Myocyte (in vitro differentiated cells): ENCODE data around the gene SOX11. TPM values are rescaled to one million over a fixed set of nuclear protein-coding genes. Genes with fewer than 3 reads are reported as not detected.
A peak's percentile ranks its signal among the peaks of the same experiment; 100 is the strongest.
"Not testable (repeated sequence)": the region's sequence is repeated elsewhere in the genome, so short reads cannot be mapped to it uniquely, and the experiment has no call there.

ENCODE experiments used
- DNase-seq: peaks from one replicate; pipeline ENCODE4 v3.0.0-alpha.2; 2012; ENCODE audit warnings: low read depth
- polyA plus RNA-seq: library from polyadenylated mRNA; unstranded; fragments of >200 nt; gene quantifications from one replicate; pipeline ENCODE4 v1.2.1, GENCODE V29; 2012; ENCODE audit warnings: missing spikeins
- total RNA-seq: library from RNA; depleted of rRNA; stranded (reverse); fragments of >200 nt; gene quantifications from 2 replicates; pipeline ENCODE4 v1.2.3, GENCODE V29; 2014

The SOX11 gene
- total RNA-seq, result 23.0 and 24.0 TPM in 2 replicates
- 15.0 TPM for polyA plus RNA-seq

DNA sequence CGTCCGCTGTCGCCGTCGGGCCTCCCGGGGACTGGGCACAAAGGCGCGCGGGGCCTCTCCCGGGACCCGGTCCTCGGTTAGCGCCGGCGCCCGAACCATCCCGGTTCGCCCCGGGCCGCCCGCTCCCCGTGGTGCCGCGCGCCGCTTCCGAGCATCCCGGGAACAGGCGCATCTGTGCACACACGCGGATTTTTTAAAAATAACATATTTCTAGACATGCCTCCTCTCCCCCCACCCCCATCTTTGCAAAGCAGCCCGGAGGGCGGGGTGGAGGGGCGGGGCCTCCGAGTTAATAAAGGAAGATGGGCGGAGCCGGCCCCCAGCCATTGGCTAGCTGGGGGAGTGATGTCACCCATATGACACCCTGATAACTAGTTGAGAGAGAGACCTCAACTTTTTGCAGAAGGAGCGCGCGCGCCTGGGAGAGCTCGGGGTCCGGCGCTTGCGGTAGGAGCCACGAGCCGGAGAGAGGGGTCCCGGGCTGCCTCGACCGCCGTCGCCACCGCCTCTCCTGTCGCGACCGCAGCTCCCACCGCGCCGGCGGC lies at the start of gene SOX11:
SOX11 (plus strand) TSS at position 400 of the 545 bp plus-strand sequence. CDS start 338 bp downstream, outside the sequence.
- peak; percentile 97 for DNase-seq

DNA sequence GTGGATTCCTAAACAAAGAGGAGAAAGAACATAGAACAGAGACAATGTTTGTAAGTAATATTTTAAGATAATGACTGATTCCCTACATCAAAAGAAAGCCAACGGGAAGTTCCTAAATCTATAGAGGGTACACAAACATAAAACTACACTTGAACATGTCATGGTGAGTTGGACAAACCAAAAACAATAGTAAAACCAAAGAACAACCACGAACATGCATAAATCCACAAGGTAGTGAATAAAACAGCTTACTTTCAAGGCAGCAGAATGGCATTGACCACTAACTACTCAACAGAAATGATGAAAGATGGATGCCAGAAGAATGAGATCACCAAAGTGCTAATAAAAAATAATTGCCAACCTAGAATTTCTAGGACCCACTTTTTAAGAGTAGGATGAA lies 39.5 kb upstream of the SOX11 start:
- DNase-seq, result not testable (repeated sequence)

- not testable (repeated sequence) for DNase-seq
Measured at GRCh38 chr2:5653756-5654155, 38.4 kb upstream of the SOX11 start.

DNA sequence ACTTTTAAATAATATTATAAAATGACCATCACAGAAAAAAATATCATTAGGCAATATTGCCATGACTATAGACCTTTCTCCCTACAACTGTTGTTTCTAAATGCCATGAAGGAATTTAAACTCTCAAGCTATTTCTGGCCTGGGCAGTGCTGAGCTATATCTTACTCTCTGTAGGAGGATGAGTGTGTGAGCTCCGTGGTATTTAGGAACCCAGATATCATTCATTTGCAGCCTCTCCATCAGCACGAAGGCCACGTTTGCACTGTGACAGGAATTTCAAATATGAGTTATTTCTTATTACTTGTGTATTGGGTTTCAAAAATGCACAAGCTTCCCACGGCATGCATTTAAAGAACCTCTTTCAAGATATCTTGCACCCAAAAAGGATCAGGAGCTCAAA lies 35.0 kb upstream of the SOX11 start:
- peak; percentile 44 for DNase-seq

DNA sequence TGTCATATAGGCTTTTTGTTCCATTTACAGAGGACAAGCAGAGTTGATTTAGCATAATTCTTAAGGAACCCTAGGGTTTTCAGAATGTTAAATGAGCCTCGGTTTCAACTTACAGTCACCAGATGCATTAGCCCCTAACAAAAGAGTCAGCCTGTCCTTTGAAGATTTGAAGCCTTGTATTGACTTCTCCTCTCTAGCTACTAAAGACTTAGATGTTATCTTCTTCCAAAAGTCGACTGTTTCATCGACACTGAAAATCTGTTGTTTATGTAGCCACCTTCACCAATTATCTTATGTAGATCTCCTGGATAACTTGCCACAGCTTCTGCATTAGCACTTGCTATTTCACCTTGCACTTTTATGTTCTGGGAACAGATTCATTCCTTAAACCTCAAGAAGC lies 31.6 kb upstream of the SOX11 start:
- DNase-seq, result no peak

GRCh38 chr2:5661362-5661761 lies 30.8 kb upstream of the SOX11 start:
- DNase-seq, result no peak

- DNase-seq, result no peak
Measured at GRCh38 chr2:5664278-5664681, 27.9 kb upstream of the SOX11 start.

- no peak for DNase-seq
Measured at GRCh38 chr2:5665066-5665465, 27.1 kb upstream of the SOX11 start.

DNA sequence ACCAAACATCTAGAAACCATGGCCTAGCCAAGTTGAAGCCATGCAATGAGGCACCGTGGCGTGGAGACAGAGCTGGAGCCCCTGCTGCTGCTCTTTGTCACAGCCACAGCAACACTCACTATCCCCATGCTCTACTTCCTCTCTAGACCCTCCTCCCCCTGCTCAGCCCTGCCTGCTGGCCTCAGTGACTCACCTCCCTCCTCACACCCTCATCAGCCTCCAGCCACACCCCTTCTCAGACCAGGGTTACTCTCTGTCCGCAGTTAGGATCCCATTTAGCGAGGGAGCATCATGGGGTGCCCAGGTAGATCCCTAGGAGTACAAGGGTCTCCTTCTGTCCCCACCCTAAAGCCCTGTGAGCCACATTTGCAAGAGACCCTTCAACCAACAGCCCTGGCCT lies 25.4 kb upstream of the SOX11 start:
- no peak for DNase-seq

DNA sequence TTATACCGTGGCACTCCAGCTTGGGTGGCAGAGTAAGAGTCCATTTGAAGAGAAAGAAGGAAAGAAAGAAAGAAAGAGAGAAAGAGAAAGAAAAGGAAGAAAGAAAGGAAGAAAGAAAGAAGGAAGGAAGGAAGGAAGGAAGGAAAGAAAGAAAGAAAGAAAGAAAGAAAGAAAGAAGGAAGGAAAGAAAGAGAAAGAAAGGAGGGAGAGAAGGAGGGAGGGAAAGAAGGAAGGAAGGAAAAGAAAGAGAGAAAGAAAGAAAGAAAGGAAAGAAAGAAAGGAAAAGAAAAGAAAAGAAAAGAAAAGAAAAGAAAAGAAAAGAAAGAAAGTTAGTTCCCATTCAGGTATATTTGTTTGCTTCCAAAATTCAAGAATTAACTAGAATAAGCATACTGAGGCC lies 24.5 kb upstream of the SOX11 start:
- DNase-seq, result not testable (repeated sequence)

GRCh38 chr2:5668682-5669250 lies 23.4 kb upstream of the SOX11 start:
- peak; percentile 73 for DNase-seq

DNA sequence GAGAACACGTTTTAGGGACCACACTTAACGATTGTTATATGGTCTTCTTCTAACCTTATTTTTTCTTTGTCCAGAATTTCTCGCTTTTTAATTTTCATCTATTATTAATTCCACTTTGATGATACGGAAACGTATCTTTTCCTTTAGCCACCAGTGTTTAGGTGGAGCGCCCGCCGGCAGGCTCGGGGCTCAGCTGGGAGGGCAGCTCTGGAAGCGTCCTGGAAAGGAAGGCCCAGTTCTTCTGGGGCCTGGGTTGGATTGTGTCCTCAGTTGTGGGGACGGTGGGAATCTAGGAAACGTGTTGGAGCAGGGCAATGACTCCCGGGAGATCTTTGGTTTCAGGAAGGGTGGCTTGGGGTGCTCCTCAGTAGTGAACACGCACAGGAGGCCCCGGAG lies 19.4 kb upstream of the SOX11 start:
- DNase-seq, result no peak

DNA sequence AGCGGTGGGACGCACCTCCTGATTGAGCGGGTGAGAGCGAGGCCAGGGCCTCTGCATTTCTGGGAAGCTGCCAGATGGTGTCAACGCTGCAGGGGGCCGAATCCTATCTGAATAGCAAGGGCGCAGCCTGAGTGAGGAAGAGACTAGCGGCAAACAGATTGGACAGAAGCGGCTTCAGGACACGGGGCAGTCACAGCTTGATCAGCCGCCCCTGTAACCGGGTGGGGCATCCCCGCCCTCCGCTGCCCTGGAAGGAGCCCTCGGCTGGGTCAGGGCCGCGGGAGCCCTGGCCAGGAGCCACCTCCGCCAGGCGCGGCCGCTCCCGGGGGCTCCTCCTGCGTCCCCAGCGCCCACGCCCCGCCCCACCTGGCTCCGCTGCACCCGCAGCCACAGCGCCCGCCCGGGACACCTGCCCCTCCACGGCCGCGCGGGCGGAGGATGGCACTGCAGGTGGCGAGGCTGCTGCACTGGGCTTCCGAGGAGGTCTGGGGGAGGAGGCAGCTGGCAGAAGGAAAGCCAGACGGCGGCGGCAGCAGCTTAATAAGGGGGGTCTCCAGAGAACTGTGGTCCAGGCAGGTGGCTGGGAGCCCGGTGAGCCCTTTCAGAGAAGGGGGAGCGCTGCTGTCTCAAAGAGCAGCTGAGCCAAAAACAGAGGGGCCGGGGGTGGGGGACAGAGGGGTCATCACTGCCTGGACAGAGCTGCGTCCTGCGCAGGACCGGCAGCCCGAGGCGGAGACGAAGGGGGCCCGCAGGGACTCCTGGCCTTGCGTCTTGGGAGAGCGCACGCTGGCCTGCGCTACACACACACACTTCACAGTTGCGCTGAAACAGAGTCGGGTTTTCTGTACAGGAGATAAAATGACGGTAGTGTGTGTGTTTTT lies 18.8 kb upstream of the SOX11 start:
- DNase-seq, result no peak

DNA sequence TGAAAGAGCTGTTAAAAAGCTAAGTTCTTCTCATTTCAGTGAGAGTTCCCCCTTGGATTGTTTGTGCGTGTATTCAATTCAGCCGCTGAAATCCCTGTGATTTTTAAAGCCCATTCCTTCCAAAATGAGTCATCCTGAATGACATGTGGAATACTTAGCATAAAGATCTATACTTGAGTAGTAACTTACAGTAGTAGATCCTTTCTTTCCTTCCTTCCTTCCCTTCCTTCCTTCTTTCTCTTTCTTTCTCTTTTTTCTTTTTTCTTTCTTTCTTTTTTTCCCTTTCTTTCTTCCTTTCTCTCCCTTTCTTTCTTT lies 18.2 kb upstream of the SOX11 start:
- DNase-seq, result no peak

GRCh38 chr2:5677133-5677532 lies 15.1 kb upstream of the SOX11 start:
- peak; percentile 65 for DNase-seq

GRCh38 chr2:5683471-5683870 lies 8.7 kb upstream of the SOX11 start:
- DNase-seq, result no peak

DNA sequence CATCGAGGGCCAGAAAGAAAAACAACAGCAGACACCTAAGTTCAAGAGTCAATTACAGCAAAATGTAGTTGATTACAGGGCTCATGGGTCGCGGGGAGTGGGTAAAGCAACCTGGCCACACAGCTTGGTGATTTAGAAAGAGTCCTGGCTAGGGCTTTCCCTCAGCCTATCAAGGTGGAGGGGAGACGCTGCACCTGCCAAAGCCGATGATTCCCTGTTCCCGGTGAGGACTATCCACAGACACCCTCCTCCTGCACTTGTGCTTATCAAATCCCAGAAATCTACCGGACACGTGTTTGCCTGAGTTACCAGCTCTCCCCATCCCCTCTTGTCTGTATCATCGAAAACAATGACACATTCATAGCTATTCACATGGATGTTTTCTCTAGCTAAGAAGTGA lies 7.0 kb upstream of the SOX11 start:
- DNase-seq, result no peak

DNA sequence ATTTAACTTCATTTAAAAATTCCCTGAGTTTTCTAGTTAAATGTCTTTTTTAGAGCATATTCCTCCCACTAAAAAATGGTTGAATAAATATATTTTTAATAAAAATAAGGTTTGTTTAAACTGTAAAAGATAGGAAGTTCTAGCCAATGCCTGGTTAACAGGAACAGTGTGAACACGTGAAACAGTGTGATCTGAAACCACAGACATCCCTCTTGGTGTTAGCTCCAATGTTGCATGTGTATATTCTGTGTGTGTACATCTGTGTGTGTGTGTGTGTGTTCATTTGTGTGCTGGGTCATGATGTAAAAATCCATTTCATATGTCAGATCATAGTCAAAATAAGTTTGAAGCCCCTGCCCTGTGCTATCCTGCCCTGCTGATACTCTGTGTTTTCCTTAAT lies 6.1 kb upstream of the SOX11 start:
- DNase-seq, result no peak

DNA sequence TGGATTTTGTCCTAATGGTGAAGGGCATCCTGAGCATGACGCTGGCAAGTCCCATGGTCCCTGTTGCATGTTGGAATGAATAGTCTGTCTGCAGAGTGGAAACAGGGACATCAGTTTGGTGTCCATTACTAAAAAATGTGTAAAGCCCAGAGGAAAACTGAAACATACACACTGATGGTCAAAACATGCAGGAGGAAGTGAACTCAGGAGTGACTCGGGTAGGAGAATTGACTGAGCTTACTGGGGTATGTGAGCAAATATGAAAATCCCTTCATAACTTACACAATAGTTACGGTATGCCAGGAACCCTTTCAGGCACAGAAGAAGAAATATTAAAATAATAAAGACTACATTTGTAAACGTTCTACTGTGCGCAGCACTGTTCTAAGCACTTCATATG lies 5.6 kb upstream of the SOX11 start:
- no peak for DNase-seq

DNA sequence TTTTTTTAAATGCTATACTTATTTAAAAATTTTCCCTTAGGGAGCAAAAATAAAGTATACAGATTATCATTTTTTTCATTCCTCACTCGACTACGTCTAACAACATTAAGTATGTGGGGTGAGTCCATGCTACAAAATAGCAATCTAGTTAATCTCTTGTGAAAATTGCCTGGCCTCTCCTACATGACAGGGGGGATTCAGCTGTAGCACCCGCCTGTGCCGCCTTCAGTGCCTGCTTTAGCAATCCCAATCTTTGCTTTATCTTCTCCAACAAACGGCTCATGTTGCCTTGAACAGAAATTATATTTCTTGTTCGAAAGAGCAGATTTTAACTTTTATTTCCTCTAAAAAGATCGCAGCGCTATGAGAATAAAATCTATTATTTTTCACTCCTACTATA lies 2.4 kb upstream of the SOX11 start:
- no peak for DNase-seq

GRCh38 chr2:5690286-5690685 lies 1.9 kb upstream of the SOX11 start:
- DNase-seq, result no peak

- DNase-seq, result no peak
Measured at GRCh38 chr2:5690718-5691220, 1.4 kb upstream of the SOX11 start.
